ENCODE results near the gene ECM1. TPM values are rescaled to one million over a fixed set of nuclear protein-coding genes. Genes with fewer than 3 reads are reported as not detected.

Gene ECM1
- total RNA-seq, 6 donors from 2014 or later = 2.2 to 21.1 (median 14.4) TPM

DNA sequence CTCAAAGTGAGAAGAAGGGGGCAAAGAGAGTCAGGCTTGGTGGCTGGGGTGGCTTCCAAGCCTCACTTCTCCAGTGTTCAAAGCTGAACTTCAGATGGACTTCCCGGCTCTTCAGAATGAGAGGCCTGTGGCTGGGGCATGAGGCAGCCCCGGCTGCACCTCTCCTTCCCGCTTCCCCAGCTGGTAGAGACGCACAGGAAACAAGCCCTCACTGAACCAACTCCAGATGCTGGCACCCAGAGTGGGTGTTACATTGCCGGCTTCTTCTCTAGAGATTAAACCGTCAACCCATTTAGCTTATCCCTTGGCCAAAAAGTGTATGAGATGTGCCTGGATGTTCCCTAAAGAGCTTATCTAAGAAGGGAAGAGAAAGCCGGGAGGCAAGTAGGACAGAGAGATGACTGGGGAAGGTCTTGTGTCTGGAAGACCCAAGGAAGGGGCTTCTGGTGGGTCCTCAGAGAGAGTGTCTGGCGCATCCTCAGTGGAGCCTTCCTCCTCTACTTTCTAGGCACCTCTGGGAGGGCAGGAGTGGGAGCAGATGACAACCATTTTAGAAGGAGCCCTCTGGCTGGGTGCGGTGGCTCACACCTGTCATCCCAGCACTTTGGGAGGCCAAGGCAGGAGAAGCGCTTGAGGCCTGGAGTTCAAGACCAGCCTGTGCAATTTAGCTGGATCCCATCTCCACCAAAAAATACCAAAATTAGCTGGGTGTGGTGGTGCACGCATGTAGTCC lies 43.3 kb downstream of the ECM1 start:
- WGBS, 2 donors = 47 to 59% methylated on average over 8 to 11 of the region's 11 CpGs
- H3K9me3 ChIP-seq = no peaks in the 10 kb centered on the region
- peak in 1 of 2 donors; percentile 0 for ATAC-seq (ENCODE audit: low FRiP score in 2 of 2)
- TF ChIP-seq POLR2A (IDR thresholded peaks at IDR 0.05) (no peak), CTCF (IDR thresholded peaks at IDR 0.05) (no peak), POLR2AphosphoS5 (IDR thresholded peaks at IDR 0.05) (no peak), EP300 (IDR thresholded peaks at IDR 0.05) (no peak)
- no peak for DNase-seq
- H3K27ac ChIP-seq = peak overlapping the region; percentile 84 to 91 (median 88)
- H3K36me3 ChIP-seq = peaks cover 0 to 21% (median 7%) of the 10 kb centered on the region in 4 donors
- peaks cover 45 to 61% (median 52%) of the 10 kb centered on the region in 4 donors for H3K4me1 ChIP-seq
- H3K4me3 ChIP-seq = peak overlapping the region in 1 of 4 donors; percentile 71
- H3K27me3 ChIP-seq = no peaks in the 10 kb centered on the region

DNA sequence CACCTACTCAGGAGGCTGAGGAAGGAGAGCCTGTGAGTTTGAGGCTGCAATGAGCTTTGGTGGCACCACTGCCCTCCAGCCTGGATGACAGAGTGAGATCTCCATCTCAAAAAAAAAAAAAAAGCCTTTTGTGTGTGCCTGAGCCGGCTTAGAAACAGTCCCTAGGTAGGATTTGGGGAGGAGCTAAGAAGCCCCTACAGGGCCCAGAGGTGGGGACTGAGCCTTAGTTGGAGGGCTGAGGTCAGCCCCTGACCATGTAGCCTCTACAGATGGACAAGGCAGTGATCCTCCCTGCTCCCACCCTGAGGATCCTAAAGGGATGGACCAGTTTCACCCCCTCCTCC lies 43.8 kb downstream of the ECM1 start:
- peaks cover 45 to 61% (median 52%) of the 10 kb centered on the region in 4 donors for H3K4me1 ChIP-seq

DNA sequence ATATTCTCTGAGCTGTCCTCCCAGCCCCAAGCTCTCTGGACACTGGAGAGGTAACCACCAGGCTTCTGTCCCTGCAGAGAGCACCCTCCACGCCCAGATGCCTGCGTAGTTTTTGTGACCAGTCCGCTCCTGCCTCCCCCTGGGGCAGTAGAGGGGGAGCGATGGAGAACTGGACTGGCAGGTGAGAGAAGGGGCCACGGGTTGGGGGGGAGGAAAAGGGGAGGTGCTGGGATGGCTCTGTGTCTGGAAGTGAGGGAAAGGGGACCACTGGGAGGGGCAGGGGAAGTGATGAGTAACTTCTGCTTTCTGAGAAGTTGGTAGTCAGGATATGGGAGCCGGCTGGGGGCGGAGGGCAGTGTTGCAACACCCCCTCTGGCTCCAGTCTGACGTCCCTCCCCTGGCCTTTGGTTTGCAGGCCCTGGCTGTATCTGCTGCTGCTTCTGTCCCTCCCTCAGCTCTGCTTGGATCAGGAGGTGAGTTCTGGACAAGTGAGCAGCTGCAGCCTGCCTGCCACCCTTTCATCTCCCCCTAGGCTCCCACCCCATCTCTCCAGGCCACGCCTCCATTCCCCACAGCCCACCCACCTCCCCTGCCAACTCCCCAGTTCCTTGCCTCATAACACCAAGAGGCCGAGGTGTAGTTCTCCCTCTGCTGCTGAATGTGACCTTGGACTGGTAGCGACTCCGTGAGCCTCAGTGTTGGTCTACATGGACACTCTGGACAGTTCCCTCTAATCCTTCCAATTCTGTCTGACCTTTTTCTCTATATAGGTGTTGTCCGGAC lies 44.4 kb downstream of the ECM1 start:
- peak in 2 of 4 donors; percentile 70 to 90 for TF ChIP-seq EP300 (IDR thresholded peaks at IDR 0.05)
- peak; percentile 79 to 91 for TF ChIP-seq POLR2AphosphoS5 (IDR thresholded peaks at IDR 0.05)
- TF ChIP-seq CTCF (IDR thresholded peaks at IDR 0.05) = no peak
- TF ChIP-seq POLR2A (IDR thresholded peaks at IDR 0.05) = peak in 1 of 4 donors; percentile 60
- no peaks in the 10 kb centered on the region for H3K9me3 ChIP-seq
- H3K27me3 ChIP-seq = no peaks in the 10 kb centered on the region
- peak overlapping the region in 1 of 4 donors; percentile 19 for H3K4me3 ChIP-seq
- peak; percentile 87 to 93 for DNase-seq
- peaks cover 0 to 32% (median 14%) of the 10 kb centered on the region in 4 donors for H3K36me3 ChIP-seq
- 29 to 32% methylated on average over 13 of the region's 13 CpGs for WGBS, 2 donors
- ATAC-seq (ENCODE audit: low FRiP score in 2 of 2) = peak; percentile 72 to 74
- peaks cover 45 to 64% (median 52%) of the 10 kb centered on the region in 4 donors for H3K4me1 ChIP-seq
- peak overlapping the region; percentile 84 to 91 (median 88) for H3K27ac ChIP-seq

More for the DNA sequence above, 43.8 kb downstream of the ECM1 start:
- 7 to 42% methylated on average over 1 of the region's 1 CpG for WGBS, 2 donors
- DNase-seq (no peak), ATAC-seq (ENCODE audit: low FRiP score in 2 of 2) (no peak)
- no peaks in the 10 kb centered on the region for H3K9me3 ChIP-seq
- no peaks in the 10 kb centered on the region for H3K27me3 ChIP-seq
- peak overlapping the region; percentile 84 to 91 (median 88) for H3K27ac ChIP-seq
- H3K36me3 ChIP-seq = peaks cover 0 to 26% (median 11%) of the 10 kb centered on the region in 4 donors
- TF ChIP-seq EP300 (IDR thresholded peaks at IDR 0.05) (no peak), CTCF (IDR thresholded peaks at IDR 0.05) (no peak), POLR2A (IDR thresholded peaks at IDR 0.05) (no peak), POLR2AphosphoS5 (IDR thresholded peaks at IDR 0.05) (no peak)
- no peak overlapping the region for H3K4me3 ChIP-seq

- ATAC-seq (ENCODE audit: low FRiP score in 2 of 2) = peak in 1 of 2 donors; percentile 0
- Histone ChIP-seq H3K9me3 (no peaks in the 10 kb centered on the region), H3K36me3 (peaks cover 0 to 38% (median 17%) of the 10 kb centered on the region in 4 donors), H3K4me1 (peaks cover 47 to 64% (median 50%) of the 10 kb centered on the region in 4 donors), H3K27me3 (no peaks in the 10 kb centered on the region), H3K4me3 (peak overlapping the region in 1 of 4 donors; percentile 19), H3K27ac (peak overlapping the region; percentile 73 to 91 (median 88))
- DNase-seq = no peak
- TF ChIP-seq EP300 (IDR thresholded peaks at IDR 0.05) = no peak
- no peak for TF ChIP-seq POLR2AphosphoS5 (IDR thresholded peaks at IDR 0.05)
- WGBS, 2 donors = 71 to 73% methylated on average over 11 to 12 of the region's 12 CpGs
These were observed 45.0 kb downstream of the ECM1 start for GRCh38 chr1:150552911-150553289.
